ENCODE data around the gene IFI16. TPM values are rescaled to one million over a fixed set of nuclear protein-coding genes. Genes with fewer than 3 reads are reported as not detected.

IFI16 gene
- polyA plus RNA-seq, 2 of the 4 experiments (the other 2 are of a cell fraction): 1.5 to 3.3 TPM

DNA sequence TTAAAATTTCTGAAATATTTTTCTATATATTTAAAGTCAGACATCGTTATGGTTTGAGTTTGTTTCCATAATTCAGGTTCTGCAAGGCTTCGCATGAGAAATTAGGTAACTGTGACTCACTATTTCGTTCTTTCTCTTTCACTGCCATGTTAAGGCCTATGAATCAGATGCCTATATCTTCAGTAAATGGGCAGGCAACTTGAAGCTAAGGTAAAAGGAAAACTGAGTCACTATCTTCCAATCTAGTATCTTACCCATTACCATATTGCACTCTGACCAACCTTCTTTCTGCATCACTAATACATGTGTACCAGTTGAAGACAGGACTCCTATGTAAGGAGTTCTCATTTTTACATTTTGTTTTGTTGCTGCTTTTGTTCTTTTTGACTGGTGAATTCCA lies 40.5 kb upstream of the IFI16 start:
- CTCF ChIA-PET: no interaction called here
- Histone ChIP-seq H3K9me3 (no peaks in the 10 kb centered on the region), H3K4me2 (no peak overlapping the region), H3K4me3 (no peak overlapping the region), H3K4me1 (no peaks in the 10 kb centered on the region), H3K27ac (no peak overlapping the region)
- FAIRE-seq (no peak), ATAC-seq (no peak), DNase-seq (ENCODE audit: low read depth in 1 of 2, low spot score in 1 of 2) (no peak)
- WGBS (ENCODE audit: missing lambda C conversion rate): 20% methylated on average over 3 of the region's 3 CpGs
- TF ChIP-seq, protein P1, sequence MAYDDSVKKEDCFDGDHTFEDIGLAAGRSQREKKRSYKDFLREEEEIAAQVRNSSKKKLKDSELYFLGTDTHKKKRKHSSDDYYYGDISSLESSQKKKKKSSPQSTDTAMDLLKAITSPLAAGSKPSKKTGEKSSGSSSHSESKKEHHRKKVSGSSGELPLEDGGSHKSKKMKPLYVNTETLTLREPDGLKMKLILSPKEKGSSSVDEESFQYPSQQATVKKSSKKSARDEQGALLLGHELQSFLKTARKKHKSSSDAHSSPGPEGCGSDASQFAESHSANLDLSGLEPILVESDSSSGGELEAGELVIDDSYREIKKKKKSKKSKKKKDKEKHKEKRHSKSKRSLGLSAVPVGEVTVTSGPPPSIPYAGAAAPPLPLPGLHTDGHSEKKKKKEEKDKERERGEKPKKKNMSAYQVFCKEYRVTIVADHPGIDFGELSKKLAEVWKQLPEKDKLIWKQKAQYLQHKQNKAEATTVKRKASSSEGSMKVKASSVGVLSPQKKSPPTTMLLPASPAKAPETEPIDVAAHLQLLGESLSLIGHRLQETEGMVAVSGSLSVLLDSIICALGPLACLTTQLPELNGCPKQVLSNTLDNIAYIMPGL (CRISPR knock-in tag; IDR thresholded peaks at IDR 0.05; ENCODE audit: borderline replicate concordance): no peak
- TF ChIP-seq CBX8 (IDR thresholded peaks at IDR 0.05) (no peak), FOSB (CRISPR knock-in tag; IDR thresholded peaks at IDR 0.05) (no peak)
- POLR2A ChIA-PET: no interaction called here

DNA sequence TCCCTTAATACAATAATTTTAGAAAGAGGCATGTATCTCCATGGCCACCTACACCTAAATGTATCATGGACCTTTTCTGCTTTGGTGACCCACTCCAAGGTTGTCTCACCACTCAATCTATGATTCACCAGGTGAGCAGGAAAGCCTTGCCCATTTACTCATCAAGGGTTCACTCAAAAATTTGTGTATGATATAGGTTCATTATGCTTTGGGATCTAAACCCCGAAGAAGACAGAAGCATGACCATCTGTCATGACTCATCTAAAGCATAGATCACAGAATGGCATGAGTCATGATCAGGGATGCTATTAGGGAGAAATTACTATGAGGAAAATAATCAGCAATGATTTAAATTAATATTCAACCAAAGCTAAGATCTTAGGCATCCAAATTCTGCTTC lies 39.9 kb upstream of the IFI16 start:
- WGBS (ENCODE audit: missing lambda C conversion rate): 5% methylated on average over 1 of the region's 1 CpG
- FAIRE-seq: no peak
- H3K27ac ChIP-seq: no peak overlapping the region
- H3K4me3 ChIP-seq: no peak overlapping the region
- no peak for DNase-seq (ENCODE audit: low read depth in 1 of 2, low spot score in 1 of 2)
- TF ChIP-seq, protein P2, sequence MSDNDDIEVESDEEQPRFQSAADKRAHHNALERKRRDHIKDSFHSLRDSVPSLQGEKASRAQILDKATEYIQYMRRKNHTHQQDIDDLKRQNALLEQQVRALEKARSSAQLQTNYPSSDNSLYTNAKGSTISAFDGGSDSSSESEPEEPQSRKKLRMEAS (IDR thresholded peaks at IDR 0.05): no peak
- TF ChIP-seq NPAS2 (CRISPR knock-in tag; IDR thresholded peaks at IDR 0.05; ENCODE audit: borderline replicate concordance) (no peak), FOSL2 (IDR thresholded peaks at IDR 0.05) (no peak), FOSL2 (CRISPR knock-in tag; IDR thresholded peaks at IDR 0.05) (peak; percentile 72)
- H3K4me2 ChIP-seq: no peak overlapping the region
- CTCF ChIA-PET: no interaction called here
- H3K9me3 ChIP-seq: no peaks in the 10 kb centered on the region
- H3K4me1 ChIP-seq: no peaks in the 10 kb centered on the region
- POLR2A ChIA-PET: no interaction called here
- ATAC-seq: no peak

DNA sequence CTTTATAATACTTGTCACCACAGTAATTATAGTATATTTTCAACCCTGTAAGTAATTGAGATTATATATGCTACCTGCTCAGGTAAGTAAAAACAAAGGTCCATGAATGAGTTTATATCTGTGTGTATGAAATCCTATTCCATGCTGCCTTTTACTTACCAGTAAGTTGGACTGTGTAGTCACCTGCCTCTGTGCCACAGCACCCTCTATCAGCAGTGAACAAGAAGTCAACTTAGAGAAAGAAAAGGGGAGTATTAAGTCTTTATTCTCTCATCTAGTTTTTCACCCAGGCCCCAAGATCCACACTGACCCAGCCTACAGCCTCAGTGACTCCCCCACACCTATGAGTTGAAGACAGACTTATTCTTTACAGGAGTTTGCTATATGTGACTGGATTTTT lies 36.9 kb upstream of the IFI16 start:
- no peak for TF ChIP-seq MAZ (IDR thresholded peaks at IDR 0.05; ENCODE audit: borderline replicate concordance, low read depth, low read length)
- no peak for TF ChIP-seq FOSL2 (IDR thresholded peaks at IDR 0.05)
- TF ChIP-seq FOSL2 (CRISPR knock-in tag; IDR thresholded peaks at IDR 0.05): no peak
- TF ChIP-seq, protein P3, sequence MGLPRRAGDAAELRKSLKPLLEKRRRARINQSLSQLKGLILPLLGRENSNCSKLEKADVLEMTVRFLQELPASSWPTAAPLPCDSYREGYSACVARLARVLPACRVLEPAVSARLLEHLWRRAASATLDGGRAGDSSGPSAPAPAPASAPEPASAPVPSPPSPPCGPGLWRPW (IDR thresholded peaks at IDR 0.05): no peak
- TF ChIP-seq RARB (CRISPR knock-in tag; IDR thresholded peaks at IDR 0.05): no peak
- no peak overlapping the region for H3K4me2 ChIP-seq
- ATAC-seq (no peak), DNase-seq (ENCODE audit: low read depth in 1 of 2, low spot score in 1 of 2) (peak in 1 of 2 experiments; percentile 11), FAIRE-seq (no peak)
- no peaks in the 10 kb centered on the region for H3K9me3 ChIP-seq
- H3K27ac ChIP-seq: no peak overlapping the region
- ChIA-PET POLR2A (no interaction called here), CTCF (no interaction called here)
- no peak overlapping the region for H3K4me3 ChIP-seq
- H3K4me1 ChIP-seq: no peaks in the 10 kb centered on the region

DNA sequence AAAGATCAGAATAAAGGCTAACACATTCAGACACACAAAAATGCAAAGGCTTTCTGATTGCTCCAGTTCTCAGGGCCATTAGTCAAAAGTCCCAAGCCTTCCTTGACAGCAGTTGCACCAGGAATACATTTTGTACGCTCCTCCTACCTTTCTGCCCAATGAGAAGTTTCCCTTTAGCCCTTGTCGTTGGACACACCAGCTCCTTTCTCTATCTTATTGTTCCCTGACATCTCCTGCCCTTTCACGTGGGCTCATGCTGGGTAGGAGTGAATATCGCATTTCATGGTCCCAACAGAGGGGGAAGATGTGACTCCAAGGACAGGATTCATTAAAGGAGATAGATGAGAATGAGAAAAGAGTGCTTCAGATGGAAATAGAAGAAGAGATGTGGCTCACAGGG lies 33.5 kb upstream of the IFI16 start:
- Histone ChIP-seq H3K4me2 (no peak overlapping the region), H3K4me3 (no peak overlapping the region), H3K27ac (no peak overlapping the region), H3K9me3 (no peaks in the 10 kb centered on the region), H3K4me1 (no peaks in the 10 kb centered on the region)
- WGBS (ENCODE audit: missing lambda C conversion rate): 0% methylated on average over 4 of the region's 4 CpGs
- DNase-seq (ENCODE audit: low read depth in 1 of 2, low spot score in 1 of 2) (no peak), ATAC-seq (no peak), FAIRE-seq (no peak)
- POLR2A ChIA-PET: no interaction called here
- CTCF ChIA-PET: no interaction called here
- TF ChIP-seq NFE2L2 (conservative IDR thresholded peaks at IDR 0.05; ENCODE audit: low read length): no peak
- no peak for TF ChIP-seq PHF8 (IDR thresholded peaks at IDR 0.05; ENCODE audit: borderline replicate concordance, low read depth)
- TF ChIP-seq, protein P3 (IDR thresholded peaks at IDR 0.05): no peak
- no peak for TF ChIP-seq NPAS2 (CRISPR knock-in tag; IDR thresholded peaks at IDR 0.05; ENCODE audit: borderline replicate concordance)
- TF ChIP-seq RAD21 (conservative IDR thresholded peaks at IDR 0.05 in 1 of 2, IDR thresholded peaks at IDR 0.05 in 1 of 2): no peak
- no peak for TF ChIP-seq FOSB (CRISPR knock-in tag; IDR thresholded peaks at IDR 0.05)
- TF ChIP-seq CBX2 (IDR thresholded peaks at IDR 0.05; ENCODE audit: borderline replicate concordance, low read depth): no peak
- no peak for TF ChIP-seq ZC3H11A (IDR thresholded peaks at IDR 0.05)
- no peak for TF ChIP-seq ZNF302 (CRISPR knock-in tag; IDR thresholded peaks at IDR 0.05)
- TF ChIP-seq TP53 (CRISPR knock-in tag; IDR thresholded peaks at IDR 0.05): no peak
- TF ChIP-seq, protein P4, sequence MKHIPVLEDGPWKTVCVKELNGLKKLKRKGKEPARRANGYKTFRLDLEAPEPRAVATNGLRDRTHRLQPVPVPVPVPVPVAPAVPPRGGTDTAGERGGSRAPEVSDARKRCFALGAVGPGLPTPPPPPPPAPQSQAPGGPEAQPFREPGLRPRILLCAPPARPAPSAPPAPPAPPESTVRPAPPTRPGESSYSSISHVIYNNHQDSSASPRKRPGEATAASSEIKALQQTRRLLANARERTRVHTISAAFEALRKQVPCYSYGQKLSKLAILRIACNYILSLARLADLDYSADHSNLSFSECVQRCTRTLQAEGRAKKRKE (CRISPR knock-in tag; IDR thresholded peaks at IDR 0.05; ENCODE audit: low read depth): no peak
- no peak for TF ChIP-seq MAFK (IDR thresholded peaks at IDR 0.05; ENCODE audit: partially characterized antibody)
